GM12801 (cell line): ENCODE data around the gene GRM2.

ENCODE experiments used
- TF ChIP-seq, protein P1 (sequence below): IDR thresholded peaks from one replicate; pipeline ENCODE4 v1.5.1; 2011; ENCODE audit warnings: control low read depth; ENCODE audit not compliant: insufficient read length; ENCODE audit errors: extremely low read depth

GRM2 gene

DNA sequence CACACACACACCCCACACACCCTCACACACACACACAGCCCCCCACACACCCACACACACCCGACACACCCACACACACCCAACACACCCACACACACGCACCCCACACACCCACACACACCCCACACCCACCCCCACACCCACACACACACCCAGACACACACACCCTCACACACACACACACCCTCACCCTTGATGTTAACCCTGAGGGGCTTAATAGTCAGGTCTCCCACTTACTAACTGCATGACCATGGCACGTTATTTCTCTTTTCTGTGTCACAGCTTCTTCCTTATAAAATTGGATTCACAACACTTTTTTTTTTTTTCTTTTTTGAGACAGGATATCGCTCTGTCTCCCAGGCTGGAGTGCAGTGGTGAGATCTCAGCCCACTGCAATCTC is 2.8 kb downstream of the GRM2 start:
- TF ChIP-seq, protein P1, sequence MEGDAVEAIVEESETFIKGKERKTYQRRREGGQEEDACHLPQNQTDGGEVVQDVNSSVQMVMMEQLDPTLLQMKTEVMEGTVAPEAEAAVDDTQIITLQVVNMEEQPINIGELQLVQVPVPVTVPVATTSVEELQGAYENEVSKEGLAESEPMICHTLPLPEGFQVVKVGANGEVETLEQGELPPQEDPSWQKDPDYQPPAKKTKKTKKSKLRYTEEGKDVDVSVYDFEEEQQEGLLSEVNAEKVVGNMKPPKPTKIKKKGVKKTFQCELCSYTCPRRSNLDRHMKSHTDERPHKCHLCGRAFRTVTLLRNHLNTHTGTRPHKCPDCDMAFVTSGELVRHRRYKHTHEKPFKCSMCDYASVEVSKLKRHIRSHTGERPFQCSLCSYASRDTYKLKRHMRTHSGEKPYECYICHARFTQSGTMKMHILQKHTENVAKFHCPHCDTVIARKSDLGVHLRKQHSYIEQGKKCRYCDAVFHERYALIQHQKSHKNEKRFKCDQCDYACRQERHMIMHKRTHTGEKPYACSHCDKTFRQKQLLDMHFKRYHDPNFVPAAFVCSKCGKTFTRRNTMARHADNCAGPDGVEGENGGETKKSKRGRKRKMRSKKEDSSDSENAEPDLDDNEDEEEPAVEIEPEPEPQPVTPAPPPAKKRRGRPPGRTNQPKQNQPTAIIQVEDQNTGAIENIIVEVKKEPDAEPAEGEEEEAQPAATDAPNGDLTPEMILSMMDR: no peak

DNA sequence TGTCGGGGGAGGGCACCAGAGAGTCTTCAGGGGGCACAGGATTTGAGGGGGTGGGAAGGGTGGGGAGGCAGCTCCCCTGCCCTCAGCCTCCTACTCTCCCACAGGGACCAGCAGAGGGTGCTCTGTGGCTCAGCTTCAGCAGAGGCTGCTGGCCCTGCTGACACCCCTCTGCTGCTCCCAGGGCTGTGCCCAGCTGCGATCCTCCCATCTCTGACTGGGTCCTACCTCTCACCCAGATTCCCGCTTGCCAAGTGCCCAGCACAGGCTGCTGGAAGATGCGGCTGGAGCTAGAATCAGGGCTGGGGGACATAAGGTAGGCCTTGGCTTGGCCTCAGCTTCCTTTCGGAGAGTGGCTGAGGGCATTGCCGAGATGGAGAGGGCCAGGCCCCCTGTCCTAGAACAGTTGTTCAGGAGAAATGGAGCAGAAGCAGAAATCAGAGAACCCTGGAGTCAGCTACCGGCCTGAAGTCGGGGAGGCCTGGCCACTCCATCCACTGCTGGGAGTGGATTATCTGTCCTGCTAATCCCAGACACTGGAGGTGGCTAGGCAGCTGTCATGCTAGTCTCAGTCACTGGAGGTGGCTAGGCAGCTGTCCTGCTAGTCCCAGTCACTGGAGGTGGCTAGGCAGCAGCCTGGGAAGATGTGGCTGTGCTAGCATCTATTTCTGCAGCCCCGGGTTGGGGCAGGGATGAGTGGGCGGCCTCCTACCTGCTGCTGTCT is 3.9 kb downstream of the GRM2 start:
- TF ChIP-seq, protein P1: no peak

DNA sequence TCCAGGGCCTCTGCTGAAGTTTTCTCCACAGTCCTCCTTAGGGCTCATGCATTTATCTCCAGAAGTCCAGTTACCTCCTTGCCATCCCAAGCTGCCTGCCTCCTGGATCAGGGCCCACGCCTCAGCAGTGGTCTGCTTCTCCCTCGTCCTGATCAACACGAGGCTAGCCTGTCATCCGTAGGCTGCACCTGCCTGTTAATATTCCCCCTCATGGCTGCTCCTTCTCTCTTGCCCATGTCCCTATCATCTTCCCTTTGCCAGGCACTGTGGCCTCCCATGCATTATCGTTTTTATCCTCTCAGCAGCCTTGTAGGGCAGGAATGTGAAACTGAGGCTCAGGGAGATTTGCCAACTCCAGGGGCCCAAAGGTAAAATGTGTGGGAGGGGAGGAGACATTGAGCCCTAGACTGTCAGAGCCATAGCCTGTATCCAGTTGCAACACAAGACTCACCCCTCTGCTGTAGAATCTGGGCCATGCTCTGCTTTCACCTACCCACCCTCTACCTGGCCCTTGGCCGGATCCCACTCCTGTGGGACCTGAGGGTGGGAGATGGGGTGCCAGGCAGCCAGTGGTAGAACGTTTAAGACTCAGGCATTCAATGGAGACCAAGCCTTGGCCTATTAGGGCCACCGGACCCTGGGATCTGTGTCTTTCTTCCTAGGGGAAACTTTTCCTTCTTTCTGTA is 4.6 kb downstream of the GRM2 start:
- TF ChIP-seq, protein P1: no peak

DNA sequence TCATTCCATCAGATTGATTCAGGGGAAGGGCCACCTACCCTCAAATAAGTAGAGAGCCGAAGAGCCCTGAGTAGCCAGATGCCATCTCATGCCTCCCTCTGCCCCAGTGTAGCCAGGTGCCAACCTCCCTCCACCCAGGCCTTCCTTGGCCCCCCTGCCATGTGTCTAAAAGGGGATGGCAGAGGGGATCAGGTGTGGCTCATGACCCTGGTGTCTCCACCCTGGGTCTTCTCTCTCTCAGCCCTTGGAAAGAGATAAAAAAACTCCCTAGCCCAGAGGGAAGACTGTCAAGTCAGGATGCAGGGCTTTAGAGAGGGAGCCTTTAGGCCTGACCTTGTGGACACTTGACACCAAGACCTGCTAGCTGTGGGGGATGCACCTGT is 5.2 kb downstream of the GRM2 start:
- TF ChIP-seq, protein P1: no peak

DNA sequence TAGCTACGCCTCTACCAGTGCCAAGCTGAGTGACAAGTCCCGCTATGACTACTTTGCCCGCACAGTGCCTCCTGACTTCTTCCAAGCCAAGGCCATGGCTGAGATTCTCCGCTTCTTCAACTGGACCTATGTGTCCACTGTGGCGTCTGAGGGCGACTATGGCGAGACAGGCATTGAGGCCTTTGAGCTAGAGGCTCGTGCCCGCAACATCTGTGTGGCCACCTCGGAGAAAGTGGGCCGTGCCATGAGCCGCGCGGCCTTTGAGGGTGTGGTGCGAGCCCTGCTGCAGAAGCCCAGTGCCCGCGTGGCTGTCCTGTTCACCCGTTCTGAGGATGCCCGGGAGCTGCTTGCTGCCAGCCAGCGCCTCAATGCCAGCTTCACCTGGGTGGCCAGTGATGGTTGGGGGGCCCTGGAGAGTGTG is 5.7 kb downstream of the GRM2 start:
- TF ChIP-seq, protein P1: no peak

DNA sequence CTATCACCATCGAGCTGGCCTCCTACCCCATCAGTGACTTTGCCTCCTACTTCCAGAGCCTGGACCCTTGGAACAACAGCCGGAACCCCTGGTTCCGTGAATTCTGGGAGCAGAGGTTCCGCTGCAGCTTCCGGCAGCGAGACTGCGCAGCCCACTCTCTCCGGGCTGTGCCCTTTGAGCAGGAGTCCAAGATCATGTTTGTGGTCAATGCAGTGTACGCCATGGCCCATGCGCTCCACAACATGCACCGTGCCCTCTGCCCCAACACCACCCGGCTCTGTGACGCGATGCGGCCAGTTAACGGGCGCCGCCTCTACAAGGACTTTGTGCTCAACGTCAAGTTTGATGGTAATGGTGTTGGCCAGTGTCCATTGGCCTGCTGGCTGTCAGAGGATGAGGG is 6.1 kb downstream of the GRM2 start:
- TF ChIP-seq, protein P1: no peak

DNA sequence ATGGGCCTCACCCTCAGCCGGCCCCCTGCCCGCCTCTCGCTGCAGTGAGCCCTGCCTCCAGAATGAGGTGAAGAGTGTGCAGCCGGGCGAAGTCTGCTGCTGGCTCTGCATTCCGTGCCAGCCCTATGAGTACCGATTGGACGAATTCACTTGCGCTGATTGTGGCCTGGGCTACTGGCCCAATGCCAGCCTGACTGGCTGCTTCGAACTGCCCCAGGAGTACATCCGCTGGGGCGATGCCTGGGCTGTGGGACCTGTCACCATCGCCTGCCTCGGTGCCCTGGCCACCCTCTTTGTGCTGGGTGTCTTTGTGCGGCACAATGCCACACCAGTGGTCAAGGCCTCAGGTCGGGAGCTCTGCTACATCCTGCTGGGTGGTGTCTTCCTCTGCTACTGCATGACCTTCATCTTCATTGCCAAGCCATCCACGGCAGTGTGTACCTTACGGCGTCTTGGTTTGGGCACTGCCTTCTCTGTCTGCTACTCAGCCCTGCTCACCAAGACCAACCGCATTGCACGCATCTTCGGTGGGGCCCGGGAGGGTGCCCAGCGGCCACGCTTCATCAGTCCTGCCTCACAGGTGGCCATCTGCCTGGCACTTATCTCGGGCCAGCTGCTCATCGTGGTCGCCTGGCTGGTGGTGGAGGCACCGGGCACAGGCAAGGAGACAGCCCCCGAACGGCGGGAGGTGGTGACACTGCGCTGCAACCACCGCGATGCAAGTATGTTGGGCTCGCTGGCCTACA is 8.5 kb downstream of the GRM2 start:
- TF ChIP-seq, protein P1: no peak
